GM12875 (cell line): Measurements from ENCODE around the gene DHTKD1.
"Not testable (repeated sequence)": the region's sequence is repeated elsewhere in the genome, so short reads cannot be mapped to it uniquely, and the experiment has no call there.

Experiments
- H3K4me3 ChIP-seq: one replicate; pipeline ENCODE4 v1.5.1; 2011; ENCODE audit warnings: low read depth, low read length, control low read depth
- TF ChIP-seq, protein P1 (sequence below): IDR thresholded peaks from 2 replicates; pipeline ENCODE4 v1.5.1; 2011; ENCODE audit warnings: low read depth, mild to moderate bottlenecking, control low read depth, inconsistent platforms, low read length, moderate library complexity, borderline replicate concordance; ENCODE audit not compliant: insufficient read depth

DHTKD1 gene

DNA sequence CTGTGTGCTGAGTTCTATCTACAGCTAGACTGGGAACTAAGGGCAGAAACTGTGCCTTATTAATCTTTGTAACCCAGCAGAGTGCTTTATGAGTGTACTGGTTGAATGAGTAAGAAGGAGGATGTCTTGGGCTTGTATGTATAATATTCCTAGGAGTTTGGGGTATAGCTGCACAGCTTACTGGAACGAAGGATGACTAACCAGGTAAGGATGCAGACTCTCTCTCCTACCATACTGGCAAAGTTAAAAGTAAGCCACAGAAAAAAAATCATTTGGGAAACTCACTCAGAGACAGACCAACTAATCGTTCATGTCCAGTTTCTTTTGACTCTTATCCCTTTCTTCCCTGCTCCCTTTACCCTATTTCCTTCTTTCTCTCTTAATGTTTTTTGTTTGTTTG is 1.4 kb upstream of the DHTKD1 start:
- H3K4me3 ChIP-seq = no peak overlapping the region
- TF ChIP-seq, protein P1, sequence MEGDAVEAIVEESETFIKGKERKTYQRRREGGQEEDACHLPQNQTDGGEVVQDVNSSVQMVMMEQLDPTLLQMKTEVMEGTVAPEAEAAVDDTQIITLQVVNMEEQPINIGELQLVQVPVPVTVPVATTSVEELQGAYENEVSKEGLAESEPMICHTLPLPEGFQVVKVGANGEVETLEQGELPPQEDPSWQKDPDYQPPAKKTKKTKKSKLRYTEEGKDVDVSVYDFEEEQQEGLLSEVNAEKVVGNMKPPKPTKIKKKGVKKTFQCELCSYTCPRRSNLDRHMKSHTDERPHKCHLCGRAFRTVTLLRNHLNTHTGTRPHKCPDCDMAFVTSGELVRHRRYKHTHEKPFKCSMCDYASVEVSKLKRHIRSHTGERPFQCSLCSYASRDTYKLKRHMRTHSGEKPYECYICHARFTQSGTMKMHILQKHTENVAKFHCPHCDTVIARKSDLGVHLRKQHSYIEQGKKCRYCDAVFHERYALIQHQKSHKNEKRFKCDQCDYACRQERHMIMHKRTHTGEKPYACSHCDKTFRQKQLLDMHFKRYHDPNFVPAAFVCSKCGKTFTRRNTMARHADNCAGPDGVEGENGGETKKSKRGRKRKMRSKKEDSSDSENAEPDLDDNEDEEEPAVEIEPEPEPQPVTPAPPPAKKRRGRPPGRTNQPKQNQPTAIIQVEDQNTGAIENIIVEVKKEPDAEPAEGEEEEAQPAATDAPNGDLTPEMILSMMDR = no peak

DNA sequence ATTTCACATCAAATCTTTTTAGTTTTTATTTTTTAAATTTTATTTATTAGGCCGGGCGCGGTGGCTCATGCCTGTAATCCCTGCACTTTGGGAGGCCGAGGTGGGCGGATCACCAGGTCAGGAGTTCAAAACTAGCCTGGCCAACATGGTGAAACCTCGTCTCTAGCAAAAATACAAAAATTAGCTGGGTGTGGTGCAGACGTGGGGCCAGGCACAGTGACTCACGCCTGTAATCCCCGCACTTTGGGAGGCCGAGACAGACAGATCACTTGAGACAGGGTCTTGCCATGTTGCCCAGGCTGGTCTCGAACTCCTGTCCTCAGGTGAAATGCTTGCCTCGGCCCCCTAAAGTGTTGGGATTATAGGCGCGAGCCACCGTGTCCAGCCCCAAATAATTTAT is 2.7 kb downstream of the DHTKD1 start:
- not testable (repeated sequence) for H3K4me3 ChIP-seq

DNA sequence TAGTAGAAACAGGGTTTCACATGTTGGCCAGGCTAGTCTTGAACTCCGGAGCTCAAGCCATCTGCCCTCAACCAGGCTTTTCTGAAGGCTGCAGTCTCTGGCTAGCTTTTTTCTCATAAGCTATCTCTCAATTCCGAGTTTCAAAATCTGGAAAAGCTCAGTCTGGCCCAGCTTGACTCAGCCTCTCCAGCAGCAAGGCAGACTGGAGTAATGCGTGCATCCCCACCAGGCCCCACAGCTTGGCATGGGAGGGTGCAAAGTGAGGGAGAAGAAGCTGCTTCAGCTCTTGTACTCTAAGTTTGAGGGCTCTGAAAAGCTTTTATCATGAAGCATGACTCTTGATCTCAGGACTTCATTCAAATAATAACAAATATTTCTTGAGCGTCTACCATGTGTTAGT is 4.8 kb downstream of the DHTKD1 start:
- TF ChIP-seq, protein P1 = no peak

DNA sequence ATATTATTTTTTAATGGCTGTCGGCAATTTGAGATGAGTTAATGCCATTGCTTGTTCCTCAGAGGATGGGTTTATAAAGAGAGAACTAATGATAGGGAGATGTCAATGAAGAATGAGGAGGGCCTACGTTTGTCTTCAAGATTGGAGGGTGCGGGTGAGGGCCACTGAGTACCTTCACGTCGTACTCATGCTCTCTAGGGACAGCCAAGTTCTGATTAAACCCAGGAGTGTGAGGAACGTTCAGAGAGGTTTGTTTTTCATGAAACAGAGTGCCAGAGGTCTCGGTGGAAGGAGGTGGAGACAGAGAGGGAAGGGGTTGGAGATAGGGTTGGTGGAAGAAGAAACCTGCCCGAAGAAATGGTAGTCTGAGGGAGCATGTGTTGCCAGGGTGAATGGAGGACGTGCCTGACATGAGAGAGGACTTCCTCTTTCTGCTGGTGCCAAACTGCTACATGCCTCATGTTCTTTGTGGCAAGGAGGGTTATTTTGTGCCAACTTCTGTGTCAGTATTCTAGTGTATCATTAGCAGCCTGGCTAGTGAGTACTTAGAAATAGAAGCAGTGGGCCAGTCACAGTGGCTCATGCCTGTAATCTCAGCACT is 8.9 kb downstream of the DHTKD1 start:
- no peak overlapping the region for H3K4me3 ChIP-seq
- TF ChIP-seq, protein P1 = no peak

More for the DNA sequence above, 4.8 kb downstream of the DHTKD1 start:
- H3K4me3 ChIP-seq = no peak overlapping the region

DNA sequence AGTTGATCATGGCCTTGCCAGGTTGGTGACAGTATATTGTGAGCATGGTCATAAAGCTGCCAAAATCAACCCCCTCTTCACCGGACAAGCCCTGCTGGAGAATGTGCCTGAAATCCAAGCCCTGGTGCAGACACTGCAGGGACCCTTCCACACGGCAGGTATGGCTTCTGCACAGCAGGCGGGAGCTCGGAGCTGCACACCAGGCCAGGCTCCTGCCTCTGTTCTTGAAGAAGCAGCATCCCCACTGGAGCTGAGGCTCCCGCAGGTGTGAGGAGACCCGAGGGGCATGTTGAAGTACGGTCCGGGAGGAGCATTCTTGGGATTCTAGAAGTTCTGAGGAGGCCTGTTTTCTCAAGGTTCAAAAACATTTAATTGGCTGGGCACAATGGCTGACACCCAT is 12.7 kb downstream of the DHTKD1 start:
- TF ChIP-seq, protein P1 = no peak
- no peak overlapping the region for H3K4me3 ChIP-seq

DNA sequence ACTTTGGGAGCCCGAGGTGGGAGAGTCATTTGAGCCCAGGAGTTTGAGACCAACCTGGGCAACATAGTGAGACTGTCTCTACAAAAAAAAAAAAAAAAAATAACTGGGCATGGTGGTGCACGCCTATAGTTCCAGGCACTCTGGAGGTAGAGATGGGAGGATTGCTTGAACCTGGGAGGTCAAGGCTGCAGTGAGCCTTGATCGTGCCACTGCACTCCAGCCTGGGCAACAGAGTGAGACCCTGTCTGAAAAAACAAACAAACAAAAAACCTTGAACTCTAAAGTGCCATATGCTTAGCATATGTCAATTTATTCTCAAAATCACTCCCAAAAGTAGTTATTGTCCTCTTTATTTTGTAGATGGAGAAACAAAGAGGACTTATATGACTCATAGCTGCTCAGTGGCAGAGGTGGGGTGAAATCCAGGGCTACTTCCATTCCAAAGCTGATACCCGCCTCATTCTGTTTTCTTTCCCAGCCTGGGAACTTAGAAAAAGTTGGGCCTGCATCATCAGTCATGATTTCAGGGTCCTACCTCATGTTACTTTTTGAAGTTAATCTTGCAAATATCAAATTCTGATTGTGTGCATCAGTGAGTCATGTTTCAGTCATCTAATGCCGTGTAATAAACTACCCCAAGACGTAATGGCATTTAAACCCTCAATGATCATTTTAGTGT is 13.3 kb downstream of the DHTKD1 start:
- no peak overlapping the region for H3K4me3 ChIP-seq
- TF ChIP-seq, protein P1 = no peak

DNA sequence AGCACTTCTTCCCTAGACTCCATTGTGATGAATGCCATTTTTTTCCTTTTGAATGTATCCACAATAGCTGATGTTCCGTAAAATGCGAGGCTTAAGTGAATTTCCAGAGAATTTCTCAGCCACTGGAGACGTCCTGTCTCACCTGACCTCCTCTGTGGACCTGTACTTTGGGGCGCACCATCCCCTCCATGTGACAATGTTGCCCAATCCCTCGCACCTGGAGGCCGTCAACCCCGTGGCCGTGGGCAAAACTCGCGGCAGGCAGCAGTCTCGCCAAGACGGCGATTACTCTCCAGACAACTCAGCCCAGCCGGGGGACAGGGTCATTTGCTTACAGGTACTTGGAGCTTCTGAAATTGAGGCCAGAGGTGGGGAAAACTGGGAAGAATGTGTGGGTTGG is 20.2 kb downstream of the DHTKD1 start:
- TF ChIP-seq, protein P1 = no peak
- H3K4me3 ChIP-seq = no peak overlapping the region
